Stimulated activated CD4-positive, alpha-beta T cell treated with anti-CD3 and anti-CD28 coated beads, Interleukin-4, amount 100 ng/mL, for 48 hours (primary cell): ENCODE measurements around the gene METTL14.

Source experiments
- DNase-seq, 2 donors: peaks; one replicate each; pipeline ENCODE4 v3.0.0-alpha.2; 2020; ENCODE audit warnings: low read depth in 2 of 2

Gene METTL14

GRCh38 chr4:118734491-118735205 lies 49.5 kb downstream of the METTL14 start:
- DNase-seq = no peak

- DNase-seq = no peak
These were observed 51.7 kb downstream of the METTL14 start for GRCh38 chr4:118736900-118737299.

- DNase-seq = no peak
These were observed 52.9 kb downstream of the METTL14 start for GRCh38 chr4:118738090-118738489.

GRCh38 chr4:118739022-118739713 lies 54.0 kb downstream of the METTL14 start:
- no peak for DNase-seq

- DNase-seq = no peak
These were observed 55.7 kb downstream of the METTL14 start for GRCh38 chr4:118740869-118741268.

GRCh38 chr4:118741301-118741855 lies 56.2 kb downstream of the METTL14 start:
- no peak for DNase-seq

GRCh38 chr4:118742050-118742449 lies 56.9 kb downstream of the METTL14 start:
- no peak for DNase-seq

GRCh38 chr4:118743867-118744266 lies 58.7 kb downstream of the METTL14 start:
- no peak for DNase-seq

GRCh38 chr4:118745357-118745756 lies 60.2 kb downstream of the METTL14 start:
- no peak for DNase-seq

- DNase-seq = no peak
These were observed 61.2 kb downstream of the METTL14 start for GRCh38 chr4:118746251-118746919.

GRCh38 chr4:118749347-118749988 lies 64.3 kb downstream of the METTL14 start:
- DNase-seq = no peak

GRCh38 chr4:118751629-118752323 lies 66.6 kb downstream of the METTL14 start:
- DNase-seq = no peak

- no peak for DNase-seq
These were observed 67.4 kb downstream of the METTL14 start for GRCh38 chr4:118752551-118752950.

GRCh38 chr4:118753096-118753495 lies 67.9 kb downstream of the METTL14 start:
- no peak for DNase-seq

GRCh38 chr4:118753685-118754084 lies 68.5 kb downstream of the METTL14 start:
- no peak for DNase-seq

GRCh38 chr4:118754890-118755289 lies 69.7 kb downstream of the METTL14 start:
- DNase-seq = no peak

GRCh38 chr4:118755438-118756226 lies 70.4 kb downstream of the METTL14 start:
- no peak for DNase-seq

- no peak for DNase-seq
These were observed 71.2 kb downstream of the METTL14 start for GRCh38 chr4:118756429-118756828.

- no peak for DNase-seq
These were observed 71.8 kb downstream of the METTL14 start for GRCh38 chr4:118756958-118757357.

GRCh38 chr4:118757761-118758251 lies 72.6 kb downstream of the METTL14 start:
- no peak for DNase-seq
